GM19099 (cell line): ENCODE measurements around the gene RFTN1.

Source experiments
- POLR2A ChIP-seq: IDR thresholded peaks from 3 replicates; pipeline ENCODE4 v1.6.1; 2011; ENCODE audit warnings: low read depth; ENCODE audit not compliant: insufficient read length; ENCODE audit errors: extremely low read depth

The RFTN1 gene

DNA sequence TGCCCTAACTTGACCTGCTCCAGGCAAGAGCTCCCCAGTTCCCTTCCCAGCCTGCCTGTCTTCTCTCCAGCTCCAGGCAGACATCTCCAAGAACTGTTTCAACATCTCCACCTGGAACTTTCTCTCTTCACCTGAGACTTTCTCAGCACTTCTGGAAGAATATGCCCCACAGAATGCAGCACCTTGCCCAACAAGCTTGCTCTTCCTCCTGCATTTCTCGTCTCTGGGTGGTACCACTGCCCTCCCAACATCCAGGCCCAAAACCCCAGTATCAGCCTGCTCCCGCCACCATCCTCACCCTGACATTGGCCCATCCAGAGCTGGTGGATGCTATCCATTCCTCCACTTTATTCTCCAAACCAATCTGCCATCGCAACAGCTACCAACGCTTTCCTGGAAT lies 8.8 kb downstream of the RFTN1 start:
- TF ChIP-seq POLR2A = peak; percentile 27

DNA sequence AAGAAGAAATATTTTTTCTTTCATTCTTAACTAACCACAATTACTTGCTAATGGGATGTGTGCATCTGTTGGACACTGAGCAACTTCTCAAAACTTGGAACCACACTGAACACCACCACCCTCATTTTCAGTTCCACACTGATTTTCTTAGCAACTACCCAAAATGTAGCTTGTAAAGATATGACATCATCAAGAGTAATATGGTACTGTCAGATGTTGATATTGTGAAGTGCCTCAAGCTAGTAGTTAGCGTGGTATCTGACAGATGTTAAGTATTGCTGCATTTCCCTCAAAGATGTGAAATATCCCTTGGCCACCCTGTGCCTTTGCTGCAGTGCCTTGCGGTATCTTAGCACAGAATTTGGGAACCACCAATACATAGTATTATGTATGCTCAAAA lies 9.3 kb downstream of the RFTN1 start:
- no peak for TF ChIP-seq POLR2A

DNA sequence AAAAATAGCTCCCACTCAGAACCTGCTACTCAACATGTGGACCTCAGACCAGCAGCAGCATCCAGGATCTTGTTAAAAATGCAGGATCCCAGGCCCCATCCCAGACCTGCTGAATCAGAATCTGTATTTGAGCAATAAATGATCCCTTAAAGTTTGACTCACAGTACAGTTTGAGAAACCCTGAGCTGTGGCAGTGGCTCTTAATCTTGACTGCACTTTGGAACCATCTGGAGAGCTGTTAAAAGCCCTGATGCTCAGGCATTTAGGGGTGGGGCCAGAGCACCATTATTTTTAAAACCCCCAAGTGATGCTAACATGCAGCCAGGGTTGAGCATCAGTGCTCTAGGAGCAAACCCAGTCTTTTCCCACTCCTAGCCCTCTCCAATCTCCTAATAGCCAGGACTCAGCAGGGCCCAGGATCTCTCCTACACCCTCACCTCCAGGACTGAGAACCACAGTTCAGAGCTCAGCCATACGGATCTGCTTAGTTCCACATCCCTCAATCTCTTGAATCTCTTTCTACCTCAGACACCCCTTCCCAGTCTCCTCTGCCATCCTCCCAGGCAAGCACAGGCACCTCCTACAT lies 10.2 kb downstream of the RFTN1 start:
- TF ChIP-seq POLR2A = no peak

DNA sequence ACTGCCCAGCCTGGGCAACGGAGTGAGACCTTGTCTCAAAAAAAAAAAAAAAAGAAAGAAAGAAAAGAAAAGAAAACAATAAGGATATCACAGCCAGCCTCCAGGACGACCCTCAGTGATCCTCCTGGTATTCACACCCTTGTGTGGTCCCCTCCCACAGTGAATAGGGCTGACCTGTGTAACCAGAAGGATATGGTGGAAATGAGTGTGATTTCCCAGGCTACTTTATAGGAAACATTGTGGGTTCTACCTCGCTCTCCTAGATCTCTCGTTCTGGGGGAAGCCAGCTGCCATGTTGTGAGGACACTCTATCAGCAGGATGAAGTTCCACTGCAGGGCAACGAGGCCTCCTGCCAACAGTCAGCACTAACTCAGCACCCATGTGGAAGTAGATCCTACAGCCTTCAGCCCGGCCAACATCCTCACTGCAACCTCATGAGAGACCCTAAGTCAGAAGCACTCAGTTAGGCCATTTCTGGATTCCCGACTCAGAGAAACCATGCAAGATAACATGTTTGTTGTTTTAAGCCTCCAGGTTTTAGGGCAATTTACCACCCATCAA lies 11.1 kb downstream of the RFTN1 start:
- TF ChIP-seq POLR2A = no peak

GRCh38 chr3:16501376-16501775 lies 12.1 kb downstream of the RFTN1 start:
- no peak for TF ChIP-seq POLR2A

- no peak for TF ChIP-seq POLR2A
These were observed 12.6 kb downstream of the RFTN1 start for GRCh38 chr3:16500911-16501310.

- TF ChIP-seq POLR2A = no peak
These were observed 13.4 kb downstream of the RFTN1 start for GRCh38 chr3:16500093-16500492.

DNA sequence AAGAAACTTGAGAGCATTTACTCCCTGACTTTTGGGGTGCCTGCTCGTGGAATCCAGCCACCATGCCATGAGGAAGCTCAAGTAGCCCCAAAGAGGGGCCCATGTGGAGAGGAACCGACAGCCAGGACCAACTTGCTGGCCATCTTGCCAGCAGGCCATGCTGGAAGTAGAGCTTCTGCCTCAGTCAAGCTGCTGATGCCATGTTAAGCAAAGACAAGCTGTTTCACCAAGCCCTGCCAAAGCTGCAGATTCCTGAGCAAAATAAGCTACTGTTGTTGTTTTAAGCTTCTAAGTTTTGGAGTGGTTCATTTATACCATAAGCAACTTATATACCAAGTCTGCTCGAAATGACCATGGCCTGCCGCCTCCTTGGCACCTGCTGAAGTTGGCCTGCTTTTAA lies 14.1 kb downstream of the RFTN1 start:
- no peak for TF ChIP-seq POLR2A

- TF ChIP-seq POLR2A = no peak
These were observed 15.2 kb downstream of the RFTN1 start for GRCh38 chr3:16498130-16498890.

DNA sequence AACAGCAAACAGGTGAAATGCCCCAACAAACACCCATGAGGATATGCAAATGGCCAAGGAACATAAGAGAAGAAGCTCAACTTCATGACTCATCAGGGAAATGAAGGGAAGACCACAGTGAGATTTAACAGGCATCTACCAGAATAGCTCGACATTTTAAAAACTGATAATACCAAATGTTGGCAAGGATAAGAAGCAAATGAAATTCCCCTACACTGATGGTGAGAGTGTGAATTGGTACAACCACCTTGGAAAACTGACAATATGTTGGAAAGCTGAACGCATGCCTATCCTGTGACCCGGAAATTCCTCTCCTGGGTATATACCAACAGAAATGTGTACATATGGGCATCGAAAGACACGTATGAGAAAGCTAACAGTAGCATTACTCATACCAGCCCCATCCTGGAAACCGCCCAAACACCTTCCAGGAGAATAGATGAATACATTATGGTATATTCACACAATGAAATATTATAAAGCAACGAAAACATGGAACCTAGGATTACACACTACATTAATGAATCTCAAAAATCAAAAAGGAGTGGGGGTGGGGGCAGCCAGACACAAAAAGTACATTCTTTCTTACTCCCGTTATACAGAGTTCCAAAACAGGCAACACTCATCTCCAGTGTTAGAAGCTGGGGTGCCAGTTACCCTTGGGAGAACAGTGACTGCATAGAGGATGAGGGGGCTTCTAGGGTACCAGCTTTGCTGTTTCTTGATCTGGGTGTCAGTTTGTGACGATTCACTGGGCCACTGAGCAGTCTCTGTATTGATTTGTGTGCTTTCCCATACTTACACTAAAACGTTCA lies 16.9 kb downstream of the RFTN1 start:
- TF ChIP-seq POLR2A = peak; percentile 23

DNA sequence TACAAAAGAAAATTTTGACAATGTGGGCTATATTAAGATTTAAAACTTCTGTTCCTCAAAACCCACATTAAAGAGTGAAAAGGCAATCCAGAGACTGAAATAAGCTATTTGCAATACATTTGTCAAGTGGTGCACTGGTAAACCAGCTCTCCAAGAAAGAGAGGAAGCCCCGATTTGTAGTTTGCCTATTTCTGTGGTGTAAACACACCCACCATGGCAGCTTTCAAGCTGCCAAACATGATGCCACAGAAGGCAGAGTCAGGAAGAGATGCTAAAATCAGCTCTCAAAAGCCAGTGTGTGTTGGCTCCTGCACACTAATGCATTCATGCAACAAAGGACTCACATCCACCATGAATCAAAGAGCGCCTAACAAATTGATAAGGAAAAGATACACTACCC lies 17.5 kb downstream of the RFTN1 start:
- TF ChIP-seq POLR2A = no peak

DNA sequence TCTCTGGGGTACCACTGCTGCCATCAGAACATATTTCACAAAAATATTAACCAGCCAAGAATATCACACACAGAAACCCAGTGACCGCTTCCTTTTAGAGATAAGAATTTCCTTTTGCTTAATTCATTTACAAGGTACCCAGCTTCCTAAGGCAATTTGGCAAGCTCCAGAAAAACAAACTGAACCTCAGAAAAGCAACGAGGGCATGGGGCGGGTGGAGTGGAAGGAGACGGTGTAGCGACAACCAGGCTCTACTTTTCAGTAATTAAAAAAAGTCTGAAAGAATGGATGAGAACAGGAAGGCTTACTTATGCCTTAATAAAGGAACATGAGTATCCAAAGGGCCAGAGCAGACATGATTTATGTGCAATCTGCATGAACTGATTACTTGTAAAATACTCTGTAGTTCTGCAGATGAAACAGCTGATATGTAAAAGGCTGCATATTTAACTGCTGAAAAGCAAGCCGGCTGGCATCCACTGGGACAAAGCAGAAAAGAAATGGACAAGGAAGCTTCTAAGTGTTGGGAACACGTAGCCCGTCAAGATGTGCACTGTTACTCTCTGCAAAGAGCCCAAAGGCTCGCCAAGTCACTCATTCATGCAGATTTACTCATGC lies 18.6 kb downstream of the RFTN1 start:
- TF ChIP-seq POLR2A = no peak

GRCh38 chr3:16494094-16494493 lies 19.4 kb downstream of the RFTN1 start:
- no peak for TF ChIP-seq POLR2A

GRCh38 chr3:16490062-16490619 lies 23.4 kb downstream of the RFTN1 start:
- TF ChIP-seq POLR2A = no peak

- no peak for TF ChIP-seq POLR2A
These were observed 24.9 kb downstream of the RFTN1 start for GRCh38 chr3:16488637-16489036.
